ENCODE measurements around the gene PIK3C3.

The PIK3C3 gene

DNA sequence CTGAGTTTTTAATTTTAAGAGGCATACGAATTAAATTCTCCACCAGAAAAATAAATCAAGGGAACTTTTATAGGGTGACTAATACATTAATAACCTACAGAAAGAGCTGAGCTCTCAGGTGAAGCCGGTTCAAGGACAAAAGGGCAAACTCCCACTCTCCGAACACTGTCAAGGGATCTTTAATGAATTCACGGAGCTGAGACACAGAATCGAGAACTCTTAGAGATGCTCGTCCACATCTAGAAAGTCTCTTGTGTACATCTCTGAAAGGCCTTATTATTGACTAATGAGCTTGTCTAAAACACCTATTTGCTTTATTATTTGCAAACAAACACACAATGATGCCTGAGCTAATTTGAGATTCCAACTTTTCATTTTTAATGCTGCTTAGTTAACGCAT lies 33.3 kb upstream of the PIK3C3 start:
- Histone ChIP-seq H2AFZ (ENCODE audit: insufficient read depth, low read length, poor library complexity) (no peak overlapping the region), H3K23ac (ENCODE audit: low read length) (no peak overlapping the region)
- no CpG with 5 or more reads among the region's 7 CpGs for WGBS (ENCODE audit: extremely low coverage, insufficient coverage, insufficient read length)

DNA sequence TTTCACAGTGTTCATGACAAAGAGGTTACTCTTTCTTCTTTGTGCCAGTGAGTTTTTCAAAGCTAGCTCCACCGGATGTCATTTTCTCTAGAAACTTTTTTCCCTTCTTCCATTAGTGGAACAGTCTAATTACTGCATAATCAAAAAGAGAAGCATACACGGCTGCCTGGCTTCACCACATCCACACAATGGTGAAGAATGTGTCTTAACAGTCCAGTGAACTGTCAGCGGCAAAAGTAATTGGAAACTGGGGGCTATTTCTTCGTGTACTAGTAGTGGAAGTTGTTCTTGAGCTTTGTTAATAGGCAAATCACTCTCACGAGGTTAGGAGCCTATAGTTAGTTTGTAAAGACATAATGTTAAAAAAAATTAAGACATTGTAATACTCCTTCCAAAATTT lies 32.9 kb upstream of the PIK3C3 start:
- Histone ChIP-seq H3K79me2 (ENCODE audit: control insufficient read depth, insufficient read depth, low read length, poor library complexity) (no peaks in the 10 kb centered on the region), H3K4me1 (ENCODE audit: control insufficient read depth in 1 of 2, insufficient read depth in 2 of 2, low read length in 2 of 2) (no peaks in the 10 kb centered on the region), H3K23ac (ENCODE audit: low read length) (no peak overlapping the region), H2BK5ac (ENCODE audit: low read depth, low read length, poor library complexity) (no peak overlapping the region), H3K79me1 (ENCODE audit: low read length) (no peaks in the 10 kb centered on the region), H3K27me3 (ENCODE audit: insufficient read depth, low read length) (no peaks in the 10 kb centered on the region), H3K9ac (ENCODE audit: low read length) (no peak overlapping the region), H3K18ac (ENCODE audit: low read length) (no peak overlapping the region), H3K27ac (ENCODE audit: low read depth, low read length) (no peak overlapping the region), H2AFZ (ENCODE audit: insufficient read depth, low read length, poor library complexity) (no peak overlapping the region), H2AK5ac (ENCODE audit: low read length) (no peak overlapping the region), H3K36me3 (ENCODE audit: control insufficient read depth in 1 of 2, insufficient read depth in 2 of 2, low read length in 2 of 2) (no peaks in the 10 kb centered on the region), H2BK12ac (ENCODE audit: low read length) (no peak overlapping the region), H3K4ac (ENCODE audit: low read depth, low read length) (no peak overlapping the region), H3K4me2 (ENCODE audit: low read length) (no peak overlapping the region), H4K91ac (ENCODE audit: low read depth, low read length) (no peak overlapping the region), H3K14ac (ENCODE audit: low read length) (no peak overlapping the region), H4K8ac (ENCODE audit: low read depth, low read length) (no peak overlapping the region), H3K4me3 (ENCODE audit: low read depth, low read length) (no peak overlapping the region), H2BK120ac (ENCODE audit: insufficient read depth, low read length, poor library complexity) (no peak overlapping the region), H4K12ac (ENCODE audit: low read depth, low read length) (no peak overlapping the region), H3K9me3 (ENCODE audit: insufficient read depth, low read depth, low read length) (no peaks in the 10 kb centered on the region)
- no peak for DNase-seq
- no CpG with 5 or more reads among the region's 5 CpGs for whole genome bisulfite sequencing (ENCODE audit: extremely low coverage, insufficient coverage, insufficient read length)

More for the DNA sequence above, 33.3 kb upstream of the PIK3C3 start:
- Histone ChIP-seq H3K14ac (ENCODE audit: low read length) (no peak overlapping the region), H2BK12ac (ENCODE audit: low read length) (no peak overlapping the region), H3K4me1 (ENCODE audit: control insufficient read depth in 1 of 2, insufficient read depth in 2 of 2, low read length in 2 of 2) (no peaks in the 10 kb centered on the region), H3K27ac (ENCODE audit: low read depth, low read length) (no peak overlapping the region), H2BK120ac (ENCODE audit: insufficient read depth, low read length, poor library complexity) (no peak overlapping the region), H3K4me3 (ENCODE audit: low read depth, low read length) (no peak overlapping the region), H2AK5ac (ENCODE audit: low read length) (no peak overlapping the region), H3K4me2 (ENCODE audit: low read length) (no peak overlapping the region), H3K36me3 (ENCODE audit: control insufficient read depth in 1 of 2, insufficient read depth in 2 of 2, low read length in 2 of 2) (no peaks in the 10 kb centered on the region), H3K9me3 (ENCODE audit: insufficient read depth, low read depth, low read length) (no peaks in the 10 kb centered on the region), H3K27me3 (ENCODE audit: insufficient read depth, low read length) (no peaks in the 10 kb centered on the region), H4K91ac (ENCODE audit: low read depth, low read length) (no peak overlapping the region), H3K18ac (ENCODE audit: low read length) (no peak overlapping the region), H3K4ac (ENCODE audit: low read depth, low read length) (no peak overlapping the region), H3K79me2 (ENCODE audit: control insufficient read depth, insufficient read depth, low read length, poor library complexity) (no peaks in the 10 kb centered on the region), H3K9ac (ENCODE audit: low read length) (no peak overlapping the region), H4K8ac (ENCODE audit: low read depth, low read length) (no peak overlapping the region), H4K12ac (ENCODE audit: low read depth, low read length) (no peak overlapping the region), H3K79me1 (ENCODE audit: low read length) (no peaks in the 10 kb centered on the region), H2BK5ac (ENCODE audit: low read depth, low read length, poor library complexity) (no peak overlapping the region)
- DNase-seq, result no peak

DNA sequence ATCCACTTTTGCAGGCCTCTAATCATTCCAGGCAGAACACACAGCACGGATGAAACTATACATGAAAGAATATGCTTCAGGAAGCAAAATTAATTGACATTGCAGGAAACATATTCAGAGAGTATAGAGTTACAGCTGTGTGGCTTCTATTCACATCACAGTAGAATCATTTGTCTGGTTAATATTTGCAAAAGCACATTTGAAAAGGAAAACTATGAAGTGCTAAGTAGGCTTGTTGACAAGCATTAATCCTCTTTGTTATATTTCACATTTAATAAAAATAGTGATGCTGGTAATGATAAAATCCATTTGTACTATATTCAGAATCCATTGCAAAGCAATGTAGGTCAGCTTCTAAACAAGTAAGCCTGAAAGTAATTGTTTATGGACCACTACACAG lies 32.2 kb upstream of the PIK3C3 start:
- no peak overlapping the region for H3K23ac ChIP-seq (ENCODE audit: low read length)
- H3K14ac ChIP-seq (ENCODE audit: low read length), result no peak overlapping the region
- H2BK120ac ChIP-seq (ENCODE audit: insufficient read depth, low read length, poor library complexity), result no peak overlapping the region
- no peaks in the 10 kb centered on the region for H3K27me3 ChIP-seq (ENCODE audit: insufficient read depth, low read length)
- H3K9me3 ChIP-seq (ENCODE audit: insufficient read depth, low read depth, low read length), result no peaks in the 10 kb centered on the region
- no peak overlapping the region for H4K12ac ChIP-seq (ENCODE audit: low read depth, low read length)
- H3K36me3 ChIP-seq (ENCODE audit: control insufficient read depth in 1 of 2, insufficient read depth in 2 of 2, low read length in 2 of 2), result no peaks in the 10 kb centered on the region
- no peak overlapping the region for H3K4me3 ChIP-seq (ENCODE audit: low read depth, low read length)
- no peaks in the 10 kb centered on the region for H3K4me1 ChIP-seq (ENCODE audit: control insufficient read depth in 1 of 2, insufficient read depth in 2 of 2, low read length in 2 of 2)
- no peak for DNase-seq
- H2AFZ ChIP-seq (ENCODE audit: insufficient read depth, low read length, poor library complexity), result no peak overlapping the region
- no peak overlapping the region for H2BK5ac ChIP-seq (ENCODE audit: low read depth, low read length, poor library complexity)
- H3K4ac ChIP-seq (ENCODE audit: low read depth, low read length), result no peak overlapping the region
- no peaks in the 10 kb centered on the region for H3K79me1 ChIP-seq (ENCODE audit: low read length)
- H3K9ac ChIP-seq (ENCODE audit: low read length), result no peak overlapping the region
- H3K4me2 ChIP-seq (ENCODE audit: low read length), result no peak overlapping the region
- no peaks in the 10 kb centered on the region for H3K79me2 ChIP-seq (ENCODE audit: control insufficient read depth, insufficient read depth, low read length, poor library complexity)
- no peak overlapping the region for H3K27ac ChIP-seq (ENCODE audit: low read depth, low read length)
- no peak overlapping the region for H4K91ac ChIP-seq (ENCODE audit: low read depth, low read length)
- H4K8ac ChIP-seq (ENCODE audit: low read depth, low read length), result no peak overlapping the region
- WGBS (ENCODE audit: extremely low coverage, insufficient coverage, insufficient read length), result no CpG with 5 or more reads among the region's 1 CpG
- H3K18ac ChIP-seq (ENCODE audit: low read length), result no peak overlapping the region
- H2AK5ac ChIP-seq (ENCODE audit: low read length), result no peak overlapping the region
- no peak overlapping the region for H2BK12ac ChIP-seq (ENCODE audit: low read length)

DNA sequence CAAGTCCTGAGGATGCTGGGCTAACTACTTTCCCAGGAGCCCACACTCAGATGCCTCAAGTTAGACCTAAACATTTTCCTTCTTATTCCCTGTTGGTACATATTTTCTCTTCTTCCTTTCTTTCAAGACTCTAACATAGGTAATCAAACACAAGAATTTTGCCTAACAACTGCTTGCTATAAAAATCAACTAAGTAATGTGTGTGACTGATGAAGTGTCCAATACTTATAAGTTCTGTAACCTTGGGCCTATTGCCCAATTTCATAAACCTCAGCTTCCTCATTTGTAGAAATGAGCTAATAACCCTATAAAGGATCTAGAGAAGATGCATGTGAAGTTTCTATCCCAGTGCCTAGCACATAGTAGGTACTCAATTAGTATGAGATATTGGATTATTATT lies 31.6 kb upstream of the PIK3C3 start:
- Histone ChIP-seq H3K4me3 (ENCODE audit: low read depth, low read length) (no peak overlapping the region), H2BK120ac (ENCODE audit: insufficient read depth, low read length, poor library complexity) (no peak overlapping the region), H3K14ac (ENCODE audit: low read length) (no peak overlapping the region), H3K9me3 (ENCODE audit: insufficient read depth, low read depth, low read length) (no peaks in the 10 kb centered on the region), H3K79me2 (ENCODE audit: control insufficient read depth, insufficient read depth, low read length, poor library complexity) (no peaks in the 10 kb centered on the region), H4K12ac (ENCODE audit: low read depth, low read length) (no peak overlapping the region), H3K23ac (ENCODE audit: low read length) (no peak overlapping the region), H3K27me3 (ENCODE audit: insufficient read depth, low read length) (no peaks in the 10 kb centered on the region), H3K4me2 (ENCODE audit: low read length) (no peak overlapping the region), H2AFZ (ENCODE audit: insufficient read depth, low read length, poor library complexity) (no peak overlapping the region), H3K18ac (ENCODE audit: low read length) (no peak overlapping the region), H3K79me1 (ENCODE audit: low read length) (no peaks in the 10 kb centered on the region), H4K8ac (ENCODE audit: low read depth, low read length) (no peak overlapping the region), H3K9ac (ENCODE audit: low read length) (no peak overlapping the region), H2BK12ac (ENCODE audit: low read length) (no peak overlapping the region), H2AK5ac (ENCODE audit: low read length) (no peak overlapping the region), H3K27ac (ENCODE audit: low read depth, low read length) (no peak overlapping the region), H4K91ac (ENCODE audit: low read depth, low read length) (no peak overlapping the region), H2BK5ac (ENCODE audit: low read depth, low read length, poor library complexity) (no peak overlapping the region), H3K4me1 (ENCODE audit: control insufficient read depth in 1 of 2, insufficient read depth in 2 of 2, low read length in 2 of 2) (no peaks in the 10 kb centered on the region), H3K4ac (ENCODE audit: low read depth, low read length) (no peak overlapping the region), H3K36me3 (ENCODE audit: control insufficient read depth in 1 of 2, insufficient read depth in 2 of 2, low read length in 2 of 2) (no peaks in the 10 kb centered on the region)
- no peak for DNase-seq

DNA sequence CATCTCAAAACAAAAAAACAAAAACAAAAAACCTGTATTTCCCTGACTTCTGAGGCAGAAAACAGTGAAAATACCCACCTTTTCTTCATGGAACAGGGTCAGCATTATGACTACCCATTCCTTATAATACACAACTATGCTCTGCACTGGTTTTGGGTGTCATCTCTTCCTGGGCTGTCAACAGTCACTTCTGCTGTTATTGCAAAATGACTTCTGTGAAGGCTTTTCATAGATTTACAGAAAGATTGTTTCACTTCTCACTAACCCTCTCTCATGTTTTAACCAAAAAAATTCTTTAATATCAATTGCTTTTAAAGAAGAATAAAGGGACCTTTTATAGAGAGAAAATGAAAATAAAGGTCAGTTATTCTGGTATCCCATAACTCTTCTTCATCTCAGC lies 26.5 kb upstream of the PIK3C3 start:
- DNase-seq, result no peak
- H3K4ac ChIP-seq (ENCODE audit: low read depth, low read length), result no peak overlapping the region

More for the DNA sequence above, 26.5 kb upstream of the PIK3C3 start:
- Histone ChIP-seq H3K4me1 (ENCODE audit: control insufficient read depth in 1 of 2, insufficient read depth in 2 of 2, low read length in 2 of 2) (no peaks in the 10 kb centered on the region), H2BK5ac (ENCODE audit: low read depth, low read length, poor library complexity) (no peak overlapping the region), H3K79me2 (ENCODE audit: control insufficient read depth, insufficient read depth, low read length, poor library complexity) (no peaks in the 10 kb centered on the region), H3K27ac (ENCODE audit: low read depth, low read length) (no peak overlapping the region), H3K36me3 (ENCODE audit: control insufficient read depth in 1 of 2, insufficient read depth in 2 of 2, low read length in 2 of 2) (no peaks in the 10 kb centered on the region), H2BK12ac (ENCODE audit: low read length) (no peak overlapping the region), H2AK5ac (ENCODE audit: low read length) (no peak overlapping the region), H4K91ac (ENCODE audit: low read depth, low read length) (no peak overlapping the region), H3K4me2 (ENCODE audit: low read length) (no peak overlapping the region), H4K12ac (ENCODE audit: low read depth, low read length) (no peak overlapping the region), H4K8ac (ENCODE audit: low read depth, low read length) (no peak overlapping the region), H3K23ac (ENCODE audit: low read length) (no peak overlapping the region), H3K27me3 (ENCODE audit: insufficient read depth, low read length) (no peaks in the 10 kb centered on the region), H3K79me1 (ENCODE audit: low read length) (no peaks in the 10 kb centered on the region), H3K4me3 (ENCODE audit: low read depth, low read length) (no peak overlapping the region), H2AFZ (ENCODE audit: insufficient read depth, low read length, poor library complexity) (no peak overlapping the region), H3K14ac (ENCODE audit: low read length) (no peak overlapping the region), H3K9me3 (ENCODE audit: insufficient read depth, low read depth, low read length) (no peaks in the 10 kb centered on the region), H3K18ac (ENCODE audit: low read length) (no peak overlapping the region), H3K9ac (ENCODE audit: low read length) (no peak overlapping the region), H2BK120ac (ENCODE audit: insufficient read depth, low read length, poor library complexity) (no peak overlapping the region)
